WTC11 (cell line): Measurements from ENCODE around the gene DNAI7. TPM values are rescaled to one million over a fixed set of nuclear protein-coding genes. Genes with fewer than 3 reads are reported as not detected.

ENCODE experiments used
- ATAC-seq: fragments of 200-7000 bp; cut with Tn5 transposase; 2 replicates; pipeline ENCODE4 v1.10.0; 2021; ENCODE audit warnings: mild to moderate bottlenecking, moderate library complexity
- CTCF ChIA-PET: fragments of 300-600 bp; sonication (Branson Sonifier 250); formaldehyde crosslinking; loops from one replicate; lab custom pipeline; 2021; ENCODE audit warnings: antibody characterized with exemption; lab: Charles Lee
- POLR2A ChIA-PET: fragments of 350-600 bp; sonication (Branson Sonifier 250); formaldehyde crosslinking; loops from one replicate; lab custom pipeline; 2021; ENCODE audit warnings: antibody characterized with exemption; lab: Charles Lee
- DNase-seq: peaks from one replicate; pipeline ENCODE4 v3.0.0; 2021; ENCODE audit warnings: low spot score
- H3K27ac Mint-ChIP-seq: 2 replicates; pipeline ENCODE4 v1.8.0; 2021; ENCODE audit warnings: mixed read lengths
- H3K27me3 Mint-ChIP-seq: 2 replicates; pipeline ENCODE4 v1.8.0; 2021; ENCODE audit warnings: low read depth, mild to moderate bottlenecking, moderate library complexity, mixed read lengths
- H3K36me3 Mint-ChIP-seq: 2 replicates; pipeline ENCODE4 v1.8.0; 2021; ENCODE audit warnings: mixed read lengths
- H3K4me1 Mint-ChIP-seq: 2 replicates; pipeline ENCODE4 v1.8.0; 2022; ENCODE audit warnings: mixed read lengths
- H3K4me3 Mint-ChIP-seq: 2 replicates; pipeline ENCODE4 v1.8.0; 2021; ENCODE audit warnings: mild to moderate bottlenecking, moderate library complexity, mixed read lengths
- H3K9me3 Mint-ChIP-seq: 2 replicates; pipeline ENCODE4 v1.8.0; 2021; ENCODE audit warnings: mixed read lengths
- CBFB ChIP-seq: sonication (generic); formaldehyde crosslinking; IDR thresholded peaks from 2 replicates; pipeline ENCODE4 v1.8.1; 2022; ENCODE audit warnings: mild to moderate bottlenecking, low read depth, missing genetic modification reagents
- ESRRA ChIP-seq: sonication (generic); formaldehyde crosslinking; IDR thresholded peaks from 2 replicates; pipeline ENCODE4 v1.8.1; 2022; ENCODE audit warnings: mild to moderate bottlenecking, missing genetic modification reagents, borderline replicate concordance
- FOXJ3 ChIP-seq: sonication (generic); formaldehyde crosslinking; IDR thresholded peaks from 2 replicates; pipeline ENCODE4 v1.9.0; 2021; ENCODE audit warnings: missing genetic modification reagents, mild to moderate bottlenecking, borderline replicate concordance
- FOXK1 ChIP-seq: sonication (generic); formaldehyde crosslinking; IDR thresholded peaks from 2 replicates; pipeline ENCODE4 v1.8.0; 2022; ENCODE audit warnings: mild to moderate bottlenecking, moderate library complexity, missing genetic modification reagents
- GRHL2 ChIP-seq: fragments of 250-450 bp; sonication (Bioruptor Pico); IDR thresholded peaks from 2 replicates; pipeline ENCODE4 v1.8.0; 2022; ENCODE audit warnings: mild to moderate bottlenecking, moderate library complexity; ENCODE audit not compliant: insufficient replicate concordance, severe bottlenecking
- NFYB ChIP-seq: sonication (generic); formaldehyde crosslinking; conservative IDR thresholded peaks from 2 replicates; pipeline ENCODE4 v1.8.0; 2022; ENCODE audit warnings: low read depth, missing genetic modification reagents
- NR1H2 ChIP-seq: sonication (generic); formaldehyde crosslinking; IDR thresholded peaks from 2 replicates; pipeline ENCODE4 v1.9.0; 2021; ENCODE audit warnings: mild to moderate bottlenecking, moderate library complexity, missing genetic modification reagents
- OVOL2 ChIP-seq: fragments of 250-450 bp; sonication (Bioruptor Pico); IDR thresholded peaks from 2 replicates; pipeline ENCODE4 v1.9.0; 2021; ENCODE audit warnings: mild to moderate bottlenecking, borderline replicate concordance
- SP1 ChIP-seq: sonication (generic); formaldehyde crosslinking; conservative IDR thresholded peaks from 2 replicates; pipeline ENCODE4 v1.8.1; 2022; ENCODE audit warnings: missing genetic modification reagents
- ZBTB21 ChIP-seq: sonication (generic); formaldehyde crosslinking; IDR thresholded peaks from 2 replicates; pipeline ENCODE4 v1.8.1; 2023; ENCODE audit warnings: mild to moderate bottlenecking, missing genetic modification reagents, borderline replicate concordance
- ZNF219 ChIP-seq: sonication (generic); formaldehyde crosslinking; IDR thresholded peaks from 2 replicates; pipeline ENCODE4 v1.8.0; 2023; ENCODE audit warnings: missing genetic modification reagents, mild to moderate bottlenecking, borderline replicate concordance
- ZNF263 ChIP-seq: sonication (generic); formaldehyde crosslinking; IDR thresholded peaks from 2 replicates; pipeline ENCODE4 v1.8.1; 2022; ENCODE audit warnings: low read depth, mild to moderate bottlenecking, moderate library complexity, missing genetic modification reagents
- ZNF416 ChIP-seq: fragments of 250-450 bp; sonication (Bioruptor Pico); IDR thresholded peaks from 2 replicates; pipeline ENCODE4 v1.9.0; 2021; ENCODE audit warnings: mild to moderate bottlenecking, inconsistent platforms
- total RNA-seq: library from RNA; stranded (reverse); gene quantifications from 3 replicates; pipeline ENCODE4 v1.2.3, GENCODE V29; 2021
- TF ChIP-seq, protein P1 (sequence below): sonication (generic); formaldehyde crosslinking; IDR thresholded peaks from 2 replicates; pipeline ENCODE4 v1.8.1; 2022; ENCODE audit warnings: mild to moderate bottlenecking, moderate library complexity, missing genetic modification reagents
- TF ChIP-seq, protein P2 (sequence below): fragments of 250-450 bp; sonication (Bioruptor Pico); IDR thresholded peaks from 2 replicates; pipeline ENCODE4 v1.9.0; 2021; ENCODE audit warnings: mild to moderate bottlenecking
- TF ChIP-seq, protein P3 (sequence below): sonication (generic); formaldehyde crosslinking; IDR thresholded peaks from 2 replicates; pipeline ENCODE4 v1.8.1; 2022; ENCODE audit warnings: low read depth, mild to moderate bottlenecking, moderate library complexity, missing genetic modification reagents, borderline replicate concordance
- TF ChIP-seq, protein P4 (sequence below): sonication (generic); formaldehyde crosslinking; IDR thresholded peaks from 2 replicates; pipeline ENCODE4 v1.8.0; 2023; ENCODE audit warnings: mild to moderate bottlenecking, missing genetic modification reagents
- TF ChIP-seq, protein P5 (sequence below): sonication (generic); formaldehyde crosslinking; conservative IDR thresholded peaks from 2 replicates; pipeline ENCODE4 v1.8.1; 2023; ENCODE audit warnings: mild to moderate bottlenecking, low read depth, missing genetic modification reagents, moderate library complexity
- TF ChIP-seq, protein P6 (sequence below): sonication (generic); formaldehyde crosslinking; IDR thresholded peaks from 2 replicates; pipeline ENCODE4 v1.8.1; 2023; ENCODE audit warnings: mild to moderate bottlenecking, missing genetic modification reagents, borderline replicate concordance

Gene DNAI7
- total RNA-seq, 1 experiment from 2014 or later: not detected

DNA sequence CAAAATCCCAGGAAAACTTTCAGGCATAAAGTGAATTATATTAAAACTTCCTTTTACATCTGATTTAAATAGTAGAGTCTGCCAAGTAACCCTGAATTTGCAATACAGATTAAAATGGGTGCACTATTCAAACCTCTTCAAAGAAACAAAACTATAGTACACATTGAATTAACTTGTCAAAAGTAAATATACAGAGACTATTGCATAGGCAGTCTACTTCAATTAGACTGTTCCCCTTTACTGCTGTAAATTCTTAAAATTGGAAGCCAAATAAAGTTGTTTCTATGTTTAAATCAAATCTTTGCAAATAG is 48.7 kb upstream of the DNAI7 start (continued):
- no peak for TF ChIP-seq ZNF263 (CRISPR knock-in tag)
- TF ChIP-seq FOXK1: no peak
- TF ChIP-seq ESRRA (CRISPR knock-in tag): no peak
- no peak for TF ChIP-seq SP1 (CRISPR knock-in tag)
- TF ChIP-seq, protein P1, sequence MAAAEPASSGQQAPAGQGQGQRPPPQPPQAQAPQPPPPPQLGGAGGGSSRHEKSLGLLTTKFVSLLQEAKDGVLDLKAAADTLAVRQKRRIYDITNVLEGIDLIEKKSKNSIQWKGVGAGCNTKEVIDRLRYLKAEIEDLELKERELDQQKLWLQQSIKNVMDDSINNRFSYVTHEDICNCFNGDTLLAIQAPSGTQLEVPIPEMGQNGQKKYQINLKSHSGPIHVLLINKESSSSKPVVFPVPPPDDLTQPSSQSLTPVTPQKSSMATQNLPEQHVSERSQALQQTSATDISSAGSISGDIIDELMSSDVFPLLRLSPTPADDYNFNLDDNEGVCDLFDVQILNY (CRISPR knock-in tag): no peak
- TF ChIP-seq, all 79 proteins: peak for 0

DNA sequence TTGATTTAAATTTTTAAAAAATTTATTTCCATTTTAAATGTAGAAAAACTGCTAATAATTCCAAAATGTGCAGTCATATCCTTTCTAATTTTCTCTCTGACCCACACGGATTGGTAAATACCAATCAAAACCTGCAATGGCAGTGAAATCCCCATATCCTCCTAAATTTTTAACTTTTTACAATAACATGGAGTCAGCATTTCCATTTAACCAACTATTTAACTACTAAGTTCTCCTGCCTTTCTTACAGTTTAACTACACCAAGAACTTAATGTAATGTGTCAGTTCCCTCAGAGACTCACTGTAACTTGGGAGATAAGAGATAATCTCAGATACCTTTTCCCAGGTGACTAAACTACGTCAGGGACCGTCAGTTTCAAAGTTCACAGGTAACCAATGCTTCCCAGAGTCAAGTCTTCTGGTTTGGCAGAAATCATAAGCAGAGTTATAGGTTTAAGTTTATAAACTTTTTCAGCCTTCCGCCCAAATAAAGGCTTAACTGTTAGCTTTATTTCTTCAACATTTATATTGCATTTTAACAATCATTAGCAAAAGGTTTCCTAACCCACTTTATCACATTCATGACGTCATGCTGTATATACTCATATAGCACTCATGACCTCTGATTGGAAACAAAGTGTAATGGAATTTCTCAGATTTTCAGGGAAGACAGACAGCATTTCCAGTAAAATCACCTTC is 48.2 kb upstream of the DNAI7 start:
- peak overlapping the region; percentile 4; the same call in 1 of the 2 replicates for H3K27ac Mint-ChIP-seq
- ChIA-PET POLR2A (no interaction called here), CTCF (no interaction called here)
- peaks cover 27% of the 10 kb centered on the region for H3K36me3 Mint-ChIP-seq
- no peaks in the 10 kb centered on the region for H3K27me3 Mint-ChIP-seq
- no peak for DNase-seq
- H3K4me1 Mint-ChIP-seq: peaks cover 7% of the 10 kb centered on the region
- H3K9me3 Mint-ChIP-seq: no peaks in the 10 kb centered on the region
- H3K4me3 Mint-ChIP-seq: no peak overlapping the region
- TF ChIP-seq, protein P2, sequence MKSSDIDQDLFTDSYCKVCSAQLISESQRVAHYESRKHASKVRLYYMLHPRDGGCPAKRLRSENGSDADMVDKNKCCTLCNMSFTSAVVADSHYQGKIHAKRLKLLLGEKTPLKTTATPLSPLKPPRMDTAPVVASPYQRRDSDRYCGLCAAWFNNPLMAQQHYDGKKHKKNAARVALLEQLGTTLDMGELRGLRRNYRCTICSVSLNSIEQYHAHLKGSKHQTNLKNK (CRISPR knock-in tag): no peak
- TF ChIP-seq FOXJ3 (CRISPR knock-in tag): no peak
- TF ChIP-seq, protein P3, sequence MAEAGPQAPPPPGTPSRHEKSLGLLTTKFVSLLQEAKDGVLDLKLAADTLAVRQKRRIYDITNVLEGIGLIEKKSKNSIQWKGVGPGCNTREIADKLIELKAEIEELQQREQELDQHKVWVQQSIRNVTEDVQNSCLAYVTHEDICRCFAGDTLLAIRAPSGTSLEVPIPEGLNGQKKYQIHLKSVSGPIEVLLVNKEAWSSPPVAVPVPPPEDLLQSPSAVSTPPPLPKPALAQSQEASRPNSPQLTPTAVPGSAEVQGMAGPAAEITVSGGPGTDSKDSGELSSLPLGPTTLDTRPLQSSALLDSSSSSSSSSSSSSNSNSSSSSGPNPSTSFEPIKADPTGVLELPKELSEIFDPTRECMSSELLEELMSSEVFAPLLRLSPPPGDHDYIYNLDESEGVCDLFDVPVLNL (CRISPR knock-in tag): no peak
- no peak for TF ChIP-seq OVOL2 (CRISPR knock-in tag)
- TF ChIP-seq, protein P4, sequence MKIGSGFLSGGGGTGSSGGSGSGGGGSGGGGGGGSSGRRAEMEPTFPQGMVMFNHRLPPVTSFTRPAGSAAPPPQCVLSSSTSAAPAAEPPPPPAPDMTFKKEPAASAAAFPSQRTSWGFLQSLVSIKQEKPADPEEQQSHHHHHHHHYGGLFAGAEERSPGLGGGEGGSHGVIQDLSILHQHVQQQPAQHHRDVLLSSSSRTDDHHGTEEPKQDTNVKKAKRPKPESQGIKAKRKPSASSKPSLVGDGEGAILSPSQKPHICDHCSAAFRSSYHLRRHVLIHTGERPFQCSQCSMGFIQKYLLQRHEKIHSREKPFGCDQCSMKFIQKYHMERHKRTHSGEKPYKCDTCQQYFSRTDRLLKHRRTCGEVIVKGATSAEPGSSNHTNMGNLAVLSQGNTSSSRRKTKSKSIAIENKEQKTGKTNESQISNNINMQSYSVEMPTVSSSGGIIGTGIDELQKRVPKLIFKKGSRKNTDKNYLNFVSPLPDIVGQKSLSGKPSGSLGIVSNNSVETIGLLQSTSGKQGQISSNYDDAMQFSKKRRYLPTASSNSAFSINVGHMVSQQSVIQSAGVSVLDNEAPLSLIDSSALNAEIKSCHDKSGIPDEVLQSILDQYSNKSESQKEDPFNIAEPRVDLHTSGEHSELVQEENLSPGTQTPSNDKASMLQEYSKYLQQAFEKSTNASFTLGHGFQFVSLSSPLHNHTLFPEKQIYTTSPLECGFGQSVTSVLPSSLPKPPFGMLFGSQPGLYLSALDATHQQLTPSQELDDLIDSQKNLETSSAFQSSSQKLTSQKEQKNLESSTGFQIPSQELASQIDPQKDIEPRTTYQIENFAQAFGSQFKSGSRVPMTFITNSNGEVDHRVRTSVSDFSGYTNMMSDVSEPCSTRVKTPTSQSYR: no peak
- TF ChIP-seq NFYB (CRISPR knock-in tag): no peak
- ATAC-seq: no peak

DNA sequence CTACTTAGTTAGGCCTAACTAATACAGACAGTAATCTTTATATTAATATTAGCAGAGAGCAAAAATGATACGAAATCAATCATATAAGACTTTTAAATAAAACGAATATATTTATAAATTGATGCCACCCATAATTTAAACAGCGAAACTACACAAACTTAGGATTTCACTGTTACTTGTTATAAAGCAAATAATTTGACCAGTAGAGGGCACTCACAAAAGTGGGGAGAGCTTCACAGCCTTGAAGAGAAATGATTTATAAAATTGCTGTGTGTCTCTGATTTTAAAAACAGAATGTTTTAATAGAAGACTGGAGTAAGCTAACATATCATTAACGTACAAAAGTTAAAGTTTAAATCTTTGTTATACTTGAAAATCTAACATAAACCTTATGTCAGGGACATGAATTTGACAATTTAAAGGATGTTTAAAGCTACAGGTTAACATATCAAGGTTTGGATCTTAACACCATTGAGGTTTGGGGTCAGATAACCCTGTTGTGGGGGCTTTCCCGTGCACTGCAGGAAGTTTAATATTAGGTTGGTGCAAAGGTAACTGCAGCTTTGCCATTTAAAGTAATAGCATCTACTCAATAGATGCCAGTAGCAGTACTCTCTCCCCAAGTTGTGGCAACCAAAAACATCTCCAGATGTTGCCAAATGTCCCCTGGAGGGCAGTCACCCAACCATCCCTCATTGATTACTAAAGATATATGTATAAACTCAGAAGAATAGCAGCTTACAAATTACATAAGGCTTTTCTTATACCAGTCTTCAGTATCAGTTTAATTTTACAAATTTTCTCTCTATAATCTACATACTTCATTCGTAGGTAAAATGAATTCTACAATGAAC is 46.4 kb upstream of the DNAI7 start:
- no peak overlapping the region for H3K4me3 Mint-ChIP-seq
- TF ChIP-seq ZBTB21 (CRISPR knock-in tag) (no peak), ZNF219 (CRISPR knock-in tag) (no peak), NR1H2 (no peak), CBFB (no peak), ZNF416 (CRISPR knock-in tag) (no peak), GRHL2 (CRISPR knock-in tag) (no peak)
- TF ChIP-seq, protein P5, sequence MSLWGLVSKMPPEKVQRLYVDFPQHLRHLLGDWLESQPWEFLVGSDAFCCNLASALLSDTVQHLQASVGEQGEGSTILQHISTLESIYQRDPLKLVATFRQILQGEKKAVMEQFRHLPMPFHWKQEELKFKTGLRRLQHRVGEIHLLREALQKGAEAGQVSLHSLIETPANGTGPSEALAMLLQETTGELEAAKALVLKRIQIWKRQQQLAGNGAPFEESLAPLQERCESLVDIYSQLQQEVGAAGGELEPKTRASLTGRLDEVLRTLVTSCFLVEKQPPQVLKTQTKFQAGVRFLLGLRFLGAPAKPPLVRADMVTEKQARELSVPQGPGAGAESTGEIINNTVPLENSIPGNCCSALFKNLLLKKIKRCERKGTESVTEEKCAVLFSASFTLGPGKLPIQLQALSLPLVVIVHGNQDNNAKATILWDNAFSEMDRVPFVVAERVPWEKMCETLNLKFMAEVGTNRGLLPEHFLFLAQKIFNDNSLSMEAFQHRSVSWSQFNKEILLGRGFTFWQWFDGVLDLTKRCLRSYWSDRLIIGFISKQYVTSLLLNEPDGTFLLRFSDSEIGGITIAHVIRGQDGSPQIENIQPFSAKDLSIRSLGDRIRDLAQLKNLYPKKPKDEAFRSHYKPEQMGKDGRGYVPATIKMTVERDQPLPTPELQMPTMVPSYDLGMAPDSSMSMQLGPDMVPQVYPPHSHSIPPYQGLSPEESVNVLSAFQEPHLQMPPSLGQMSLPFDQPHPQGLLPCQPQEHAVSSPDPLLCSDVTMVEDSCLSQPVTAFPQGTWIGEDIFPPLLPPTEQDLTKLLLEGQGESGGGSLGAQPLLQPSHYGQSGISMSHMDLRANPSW (CRISPR knock-in tag): no peak
- TF ChIP-seq, protein P6, sequence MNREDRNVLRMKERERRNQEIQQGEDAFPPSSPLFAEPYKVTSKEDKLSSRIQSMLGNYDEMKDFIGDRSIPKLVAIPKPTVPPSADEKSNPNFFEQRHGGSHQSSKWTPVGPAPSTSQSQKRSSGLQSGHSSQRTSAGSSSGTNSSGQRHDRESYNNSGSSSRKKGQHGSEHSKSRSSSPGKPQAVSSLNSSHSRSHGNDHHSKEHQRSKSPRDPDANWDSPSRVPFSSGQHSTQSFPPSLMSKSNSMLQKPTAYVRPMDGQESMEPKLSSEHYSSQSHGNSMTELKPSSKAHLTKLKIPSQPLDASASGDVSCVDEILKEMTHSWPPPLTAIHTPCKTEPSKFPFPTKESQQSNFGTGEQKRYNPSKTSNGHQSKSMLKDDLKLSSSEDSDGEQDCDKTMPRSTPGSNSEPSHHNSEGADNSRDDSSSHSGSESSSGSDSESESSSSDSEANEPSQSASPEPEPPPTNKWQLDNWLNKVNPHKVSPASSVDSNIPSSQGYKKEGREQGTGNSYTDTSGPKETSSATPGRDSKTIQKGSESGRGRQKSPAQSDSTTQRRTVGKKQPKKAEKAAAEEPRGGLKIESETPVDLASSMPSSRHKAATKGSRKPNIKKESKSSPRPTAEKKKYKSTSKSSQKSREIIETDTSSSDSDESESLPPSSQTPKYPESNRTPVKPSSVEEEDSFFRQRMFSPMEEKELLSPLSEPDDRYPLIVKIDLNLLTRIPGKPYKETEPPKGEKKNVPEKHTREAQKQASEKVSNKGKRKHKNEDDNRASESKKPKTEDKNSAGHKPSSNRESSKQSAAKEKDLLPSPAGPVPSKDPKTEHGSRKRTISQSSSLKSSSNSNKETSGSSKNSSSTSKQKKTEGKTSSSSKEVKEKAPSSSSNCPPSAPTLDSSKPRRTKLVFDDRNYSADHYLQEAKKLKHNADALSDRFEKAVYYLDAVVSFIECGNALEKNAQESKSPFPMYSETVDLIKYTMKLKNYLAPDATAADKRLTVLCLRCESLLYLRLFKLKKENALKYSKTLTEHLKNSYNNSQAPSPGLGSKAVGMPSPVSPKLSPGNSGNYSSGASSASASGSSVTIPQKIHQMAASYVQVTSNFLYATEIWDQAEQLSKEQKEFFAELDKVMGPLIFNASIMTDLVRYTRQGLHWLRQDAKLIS (CRISPR knock-in tag): no peak

More for the DNA sequence above, 46.4 kb upstream of the DNAI7 start:
- no peak overlapping the region for H3K27ac Mint-ChIP-seq
- peaks cover 33% of the 10 kb centered on the region for H3K36me3 Mint-ChIP-seq
- no peaks in the 10 kb centered on the region for H3K27me3 Mint-ChIP-seq
- ChIA-PET POLR2A (no interaction called here), CTCF (interaction anchor here (0.5 to 1.4 kb wide), 13 partner anchors 9 to 954 kb away, joined by 3 to 11 read pairs (median 3); partner anchors contain the start of gene KRAS)
- ATAC-seq (no peak), DNase-seq (no peak)
- H3K9me3 Mint-ChIP-seq: no peaks in the 10 kb centered on the region
- H3K4me1 Mint-ChIP-seq: peaks cover 2% of the 10 kb centered on the region
